HK-2 (cell line): Measurements from ENCODE around the gene GPR146.
"Not testable (repeated sequence)": the region's sequence is repeated elsewhere in the genome, so short reads cannot be mapped to it uniquely, and the experiment has no call there.

Experiments
- DNase-seq: peaks from one replicate; pipeline ENCODE4 v3.0.0-alpha.2; 2018; ENCODE audit not compliant: unreplicated experiment

Gene GPR146

DNA sequence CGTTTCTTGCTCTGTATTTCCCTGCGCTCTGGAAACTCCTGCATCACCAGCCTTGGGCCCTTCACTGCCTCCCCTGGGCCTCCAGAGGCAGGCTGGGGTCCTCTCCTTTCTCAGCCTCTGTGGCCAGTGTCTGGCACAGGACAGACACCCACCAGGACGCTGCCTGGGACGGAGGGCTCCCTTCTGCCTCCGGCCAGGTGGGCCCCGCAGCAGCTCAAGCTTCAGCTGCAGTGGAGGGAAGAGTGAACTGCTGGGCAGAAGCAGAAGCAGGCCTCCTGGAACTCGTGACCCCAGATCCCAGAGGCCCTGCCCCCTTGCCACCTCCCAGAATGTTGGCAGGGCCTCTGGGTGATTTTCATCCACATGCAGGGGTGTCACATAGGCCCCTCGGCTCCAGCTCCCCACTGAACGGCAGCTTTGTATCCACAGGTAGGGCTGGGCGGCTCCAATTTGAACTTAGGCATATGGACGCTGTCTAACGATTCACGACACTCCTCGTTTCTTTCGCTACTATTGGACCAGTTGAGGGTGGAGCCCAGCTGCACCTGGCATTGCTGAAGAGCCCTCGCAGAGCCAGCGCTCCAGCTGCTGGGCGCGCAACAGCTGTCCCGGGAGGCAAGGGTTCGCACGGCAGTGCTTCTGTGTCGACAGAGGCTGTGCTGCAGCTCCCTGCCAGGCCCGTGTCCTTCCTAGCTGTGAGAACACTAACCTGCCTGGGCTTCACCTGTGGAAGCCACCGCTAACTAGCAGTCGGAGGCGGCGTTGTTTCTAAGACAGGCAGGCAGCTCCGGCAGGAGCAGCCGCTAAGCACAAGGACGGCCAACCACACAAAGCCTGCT is 18.4 kb upstream of the GPR146 start:
- DNase-seq, result no peak

DNA sequence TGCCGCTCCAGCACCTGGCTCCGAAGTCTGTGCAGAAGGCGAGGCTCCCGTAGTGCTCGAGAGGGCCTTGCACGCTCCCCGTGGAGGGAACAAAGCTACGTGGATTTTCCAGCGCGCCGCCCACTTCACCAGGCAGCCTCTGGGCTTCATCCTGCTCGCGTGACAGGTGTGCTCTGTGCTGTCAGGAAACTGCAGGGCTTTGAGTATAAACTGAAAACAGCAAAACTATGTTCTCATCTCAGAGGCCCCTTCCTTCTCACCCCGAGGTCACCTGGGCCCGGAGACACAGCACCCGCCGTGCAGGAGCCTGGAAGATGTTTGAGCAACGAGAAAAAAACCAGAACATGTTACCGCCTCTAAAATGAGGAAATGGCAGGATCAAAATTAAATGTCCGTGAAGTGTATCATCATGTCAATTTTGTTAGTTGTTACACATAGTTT is 17.6 kb upstream of the GPR146 start:
- DNase-seq, result no peak

DNA sequence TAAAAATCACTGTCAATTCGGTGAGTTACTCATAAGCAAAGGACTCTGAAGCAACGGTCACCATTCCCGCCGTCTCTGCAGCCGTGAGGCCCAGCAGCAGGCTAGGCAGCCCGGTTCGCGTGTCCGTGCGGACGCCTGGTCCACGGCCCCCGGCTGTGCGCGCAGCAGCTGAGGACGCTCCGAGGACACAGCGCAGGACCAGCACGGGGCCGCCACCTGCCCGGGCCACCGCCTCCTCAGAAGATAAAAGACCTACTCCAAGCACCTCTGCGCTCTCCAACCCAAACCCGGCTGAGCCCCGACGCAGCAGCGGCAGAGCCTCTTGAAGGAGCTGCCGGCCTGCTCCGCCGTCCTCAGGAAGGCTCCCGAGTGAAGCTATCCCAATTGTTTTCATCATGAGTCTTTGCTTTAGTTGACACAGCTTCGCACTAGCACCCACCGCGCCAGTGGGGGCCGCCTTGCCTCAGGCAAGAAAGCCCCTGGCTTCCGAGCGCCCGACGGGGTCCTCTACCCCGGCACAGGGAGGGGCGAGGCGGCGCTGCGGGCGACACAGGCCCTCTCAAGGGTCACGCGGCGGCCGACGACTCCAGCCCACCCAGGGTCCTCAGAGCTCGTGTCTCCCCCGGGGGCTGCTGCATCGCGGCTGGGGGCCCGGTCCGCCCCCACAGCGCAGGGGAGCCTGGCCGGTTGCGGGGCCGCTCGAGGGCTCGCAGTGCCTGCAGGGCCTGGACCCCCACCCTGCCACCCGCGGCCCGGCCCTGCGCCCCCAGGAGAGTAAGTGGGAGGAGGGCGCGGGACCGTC is 16.9 kb upstream of the GPR146 start:
- DNase-seq, result no peak

DNA sequence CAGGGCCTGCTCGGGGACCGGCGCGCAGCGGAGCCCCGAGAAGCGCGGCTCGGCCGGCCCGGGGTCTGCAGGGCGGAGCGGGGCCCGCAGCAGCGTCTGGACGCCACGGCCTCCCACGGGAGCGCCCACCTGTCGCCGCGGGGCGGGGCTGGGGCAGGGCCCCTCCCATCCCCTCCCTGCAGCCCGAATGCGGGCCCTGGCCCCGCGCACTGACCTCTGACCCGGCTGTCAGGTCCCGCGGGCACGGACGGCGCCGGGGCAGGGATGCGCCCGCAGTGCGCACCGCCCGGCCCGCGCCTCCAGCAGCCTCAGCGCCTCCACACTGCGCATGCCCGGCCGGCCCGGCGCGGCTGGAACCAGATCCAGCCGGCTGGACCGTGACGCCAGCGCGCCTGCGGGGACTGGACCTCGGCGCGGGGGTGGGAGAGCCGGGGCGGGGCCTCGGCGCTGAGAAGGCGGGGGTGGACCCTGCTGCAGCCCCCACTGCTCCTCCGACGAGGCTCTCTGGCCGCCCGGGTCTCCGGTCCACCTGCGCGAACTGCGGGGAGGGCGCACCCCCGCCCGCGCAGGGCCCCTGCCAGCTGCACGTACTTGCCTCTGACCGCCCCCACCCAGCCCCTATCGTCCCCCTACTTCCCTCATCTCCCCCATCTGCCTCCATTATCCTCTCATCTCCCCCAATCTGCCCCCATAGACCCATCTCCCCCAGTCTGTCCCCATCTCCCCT is 16.1 kb upstream of the GPR146 start:
- DNase-seq, result peak; percentile 94

DNA sequence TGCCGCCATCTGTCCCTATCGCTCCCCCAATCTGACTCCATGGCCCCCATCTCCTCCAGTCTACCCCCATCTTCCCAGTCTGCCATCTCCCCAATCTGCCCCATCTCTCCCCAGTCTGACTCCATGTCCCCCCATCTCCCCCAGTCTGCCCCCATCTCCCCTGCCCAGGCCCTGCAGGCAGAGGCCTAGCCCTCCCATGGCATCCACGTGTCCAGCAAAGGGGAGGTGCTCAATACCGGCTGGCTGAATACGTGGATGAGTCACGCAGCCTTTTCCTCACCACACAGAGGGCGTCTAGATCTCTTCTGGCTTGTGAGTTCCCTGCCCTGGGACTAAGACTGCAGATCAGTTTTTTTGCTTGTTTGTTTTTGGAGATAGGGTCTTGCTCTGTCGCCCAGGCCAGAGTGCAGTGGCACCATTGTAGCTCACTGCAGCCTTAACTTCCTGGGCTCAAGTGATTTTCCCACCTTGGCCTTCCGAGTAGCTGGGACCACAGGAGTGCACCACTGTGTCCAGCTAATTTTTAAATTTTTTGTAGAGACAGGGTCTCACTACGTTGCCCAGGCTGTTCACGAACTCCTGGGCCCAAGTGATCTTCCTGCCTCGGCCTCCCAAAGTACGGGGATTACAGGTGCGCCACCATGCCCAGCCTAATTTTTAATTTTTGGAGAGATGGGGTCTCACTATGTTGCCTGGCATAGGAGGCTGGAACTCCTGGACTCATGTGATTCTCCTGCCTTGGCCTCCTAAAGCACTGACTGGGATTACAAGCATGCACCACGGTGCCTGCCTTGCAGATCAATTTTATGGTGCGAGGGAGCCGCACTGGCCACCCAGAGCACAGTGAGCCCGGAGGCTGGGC is 15.3 kb upstream of the GPR146 start:
- peak; percentile 85 for DNase-seq

DNA sequence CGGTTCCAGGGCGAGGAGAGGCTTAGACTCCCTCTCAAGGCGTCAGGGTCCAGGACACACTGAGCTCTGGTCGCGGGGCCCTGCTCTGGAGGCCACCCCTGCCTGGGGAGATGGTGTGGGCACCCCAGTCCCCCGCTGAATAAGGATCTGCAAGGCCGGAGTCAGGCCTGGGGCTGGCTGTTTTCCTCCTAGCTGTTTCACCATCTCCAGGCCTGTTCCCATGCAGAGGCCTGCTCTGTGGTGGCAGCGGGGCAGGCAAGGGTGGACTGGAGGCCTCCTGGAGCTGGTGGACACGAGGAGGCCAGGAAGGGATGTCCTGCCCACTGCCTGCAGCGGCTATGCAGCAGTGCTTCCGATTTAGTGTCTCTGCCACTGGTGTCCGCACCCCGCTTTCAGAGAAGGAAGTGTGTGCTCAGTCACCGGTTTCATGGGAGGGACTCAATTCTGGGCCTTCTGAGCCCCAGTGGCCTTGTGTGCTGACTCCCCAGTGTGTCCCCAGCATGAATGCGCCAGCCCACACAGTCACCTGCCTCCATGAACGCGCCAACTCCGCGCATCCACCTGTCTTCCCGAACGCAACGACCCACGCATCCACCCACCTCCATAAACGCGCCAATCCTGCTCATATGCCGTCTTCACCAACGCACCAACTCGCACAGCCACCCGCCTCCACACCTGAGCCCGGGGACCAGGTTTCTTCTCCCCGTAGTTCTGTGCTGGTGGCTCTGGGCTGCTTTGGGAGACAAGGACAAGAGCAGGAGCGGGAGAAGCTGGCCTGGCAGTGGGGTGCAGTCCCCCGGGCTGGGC is 14.5 kb upstream of the GPR146 start:
- DNase-seq, result no peak

DNA sequence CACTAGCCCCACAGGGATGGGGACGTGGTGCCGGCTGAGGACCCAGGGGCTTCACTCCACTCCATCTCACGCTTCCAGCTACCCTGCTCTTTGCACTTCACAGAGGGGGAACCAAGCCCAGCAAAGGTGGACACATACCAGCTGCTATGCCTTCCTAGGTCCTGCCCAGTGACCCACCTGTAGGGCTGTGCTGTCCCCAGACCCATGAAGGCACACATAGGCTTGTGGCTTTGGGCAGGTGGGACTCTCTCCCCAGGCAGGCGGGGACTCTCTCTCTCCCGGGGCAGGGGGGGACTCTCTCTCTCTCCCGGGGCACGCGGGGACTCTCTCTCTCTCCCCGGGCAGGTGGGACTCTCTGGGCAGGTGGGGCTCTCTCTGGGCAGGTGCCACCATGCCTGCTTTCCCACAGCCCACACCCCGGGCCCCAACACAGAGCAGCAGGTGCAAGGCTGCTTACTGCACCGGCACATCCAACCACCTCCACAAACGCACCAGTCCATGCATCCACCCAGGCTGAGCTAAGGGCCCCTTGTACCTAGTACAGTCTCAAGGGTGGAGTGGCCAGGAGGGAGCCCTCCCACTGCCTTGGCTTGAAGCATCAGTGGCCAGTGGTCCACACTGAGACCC is 13.8 kb upstream of the GPR146 start:
- no peak for DNase-seq

DNA sequence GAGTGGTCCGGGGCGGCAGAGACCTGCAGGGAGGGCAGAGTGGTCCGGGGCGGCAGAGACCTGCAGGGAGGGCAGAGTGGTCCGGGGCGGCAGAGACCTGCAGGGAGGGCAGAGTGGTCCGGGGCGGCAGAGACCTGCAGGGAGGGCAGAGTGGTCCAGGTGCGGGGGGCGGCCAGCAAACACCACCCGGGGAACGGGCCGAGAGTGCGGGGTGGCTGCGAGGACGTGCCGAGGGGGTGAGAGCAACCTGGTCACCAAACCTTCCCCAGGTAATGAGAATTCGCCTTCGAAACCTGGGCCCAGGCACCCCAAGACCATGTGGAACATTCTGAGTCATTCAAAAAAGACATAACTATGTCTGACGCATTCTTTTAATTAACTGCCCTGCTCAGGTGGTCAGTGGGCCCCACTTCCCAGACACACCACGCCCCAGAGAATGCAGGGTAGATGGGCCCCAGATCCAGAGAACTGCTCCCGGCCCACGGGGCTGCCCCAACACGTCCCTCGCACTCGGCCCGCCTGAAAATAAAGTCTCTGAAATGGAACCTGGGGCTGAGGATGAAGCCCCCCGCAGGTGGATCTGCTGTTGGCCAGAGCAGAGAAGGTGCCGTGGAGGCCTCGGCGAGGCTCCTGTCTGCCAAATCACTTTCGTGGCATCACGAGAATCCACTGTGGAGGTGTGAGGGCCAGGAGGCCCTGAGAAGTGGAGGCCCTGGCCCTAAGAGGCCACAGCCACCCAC is 12.5 kb upstream of the GPR146 start:
- DNase-seq, result no peak

DNA sequence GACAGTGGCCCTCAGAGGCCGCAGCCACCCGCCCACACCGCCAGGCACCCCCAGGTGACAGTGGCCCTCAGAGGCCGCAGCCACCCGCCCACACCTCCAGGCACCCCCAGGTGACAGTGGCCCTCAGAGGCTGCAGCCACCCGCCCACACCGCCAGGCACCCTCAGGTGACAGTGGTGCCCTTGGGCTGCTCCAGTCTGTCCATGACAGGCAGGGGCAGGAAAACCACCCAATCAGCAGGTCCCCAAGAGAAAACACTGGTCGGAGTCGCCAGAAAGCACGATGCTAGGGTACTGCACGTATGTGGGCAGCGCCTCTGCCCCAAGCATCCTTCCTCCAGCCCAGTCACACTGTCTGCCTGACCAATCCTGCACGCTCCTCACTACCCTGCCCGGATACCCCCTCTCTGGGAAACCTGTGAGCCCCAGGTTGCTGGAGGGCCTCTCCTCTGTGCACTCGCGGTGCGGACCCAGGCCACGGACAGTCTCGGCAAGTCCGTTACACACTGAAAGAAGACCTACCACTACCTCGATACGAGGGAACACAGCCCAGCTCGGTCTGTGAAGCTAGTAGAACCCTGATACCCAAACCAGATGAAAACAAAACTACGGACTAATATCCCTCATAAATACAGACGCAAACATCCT is 11.7 kb upstream of the GPR146 start:
- no peak for DNase-seq

DNA sequence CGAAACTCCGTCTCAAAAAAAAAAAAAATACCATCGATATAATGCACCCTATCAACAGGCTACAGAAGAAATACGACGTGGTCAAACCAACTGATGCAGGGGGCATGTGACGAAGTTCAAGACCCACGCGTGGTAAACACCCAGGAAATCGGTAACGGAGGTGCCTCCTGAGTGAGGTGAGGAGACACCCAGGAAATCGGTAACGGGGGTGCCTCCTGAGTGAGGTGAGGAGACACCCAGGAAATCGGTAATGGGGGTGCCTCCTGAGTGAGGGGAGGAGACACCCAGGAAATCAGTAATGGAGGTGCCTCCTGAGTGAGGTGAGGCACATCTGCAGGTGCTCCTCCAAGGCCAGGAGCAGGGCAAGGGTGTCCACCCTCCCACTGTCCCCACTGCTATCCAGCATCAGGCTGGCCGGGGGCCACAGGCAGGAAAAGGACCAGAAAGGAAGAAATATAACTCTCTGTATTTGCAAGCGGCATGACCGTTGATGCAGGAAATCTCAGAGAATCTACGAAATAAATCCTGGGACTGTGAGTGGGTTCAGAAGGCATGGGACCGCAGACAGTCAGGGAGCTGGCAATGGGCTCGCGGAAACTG is 10.7 kb upstream of the GPR146 start:
- DNase-seq, result no peak

DNA sequence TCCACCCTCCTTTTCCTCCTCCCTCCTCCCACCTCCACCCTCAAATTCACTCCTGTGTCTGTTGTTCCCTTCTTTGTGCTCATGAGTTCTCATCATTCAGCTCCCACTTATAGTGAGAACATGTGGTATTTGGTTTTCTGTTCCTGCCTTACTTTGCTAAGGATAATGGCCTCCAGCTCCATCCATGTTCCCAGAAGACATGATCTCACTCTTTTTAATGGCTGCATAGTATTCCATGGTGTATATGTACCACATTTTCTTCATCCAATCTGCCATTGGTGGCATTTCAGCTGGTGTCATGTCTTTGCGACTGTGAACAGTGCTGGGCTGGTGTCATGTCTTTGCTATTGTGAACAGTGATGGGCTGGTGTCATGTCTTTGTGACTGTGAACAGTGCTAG is 9.6 kb upstream of the GPR146 start:
- DNase-seq, result not testable (repeated sequence)

DNA sequence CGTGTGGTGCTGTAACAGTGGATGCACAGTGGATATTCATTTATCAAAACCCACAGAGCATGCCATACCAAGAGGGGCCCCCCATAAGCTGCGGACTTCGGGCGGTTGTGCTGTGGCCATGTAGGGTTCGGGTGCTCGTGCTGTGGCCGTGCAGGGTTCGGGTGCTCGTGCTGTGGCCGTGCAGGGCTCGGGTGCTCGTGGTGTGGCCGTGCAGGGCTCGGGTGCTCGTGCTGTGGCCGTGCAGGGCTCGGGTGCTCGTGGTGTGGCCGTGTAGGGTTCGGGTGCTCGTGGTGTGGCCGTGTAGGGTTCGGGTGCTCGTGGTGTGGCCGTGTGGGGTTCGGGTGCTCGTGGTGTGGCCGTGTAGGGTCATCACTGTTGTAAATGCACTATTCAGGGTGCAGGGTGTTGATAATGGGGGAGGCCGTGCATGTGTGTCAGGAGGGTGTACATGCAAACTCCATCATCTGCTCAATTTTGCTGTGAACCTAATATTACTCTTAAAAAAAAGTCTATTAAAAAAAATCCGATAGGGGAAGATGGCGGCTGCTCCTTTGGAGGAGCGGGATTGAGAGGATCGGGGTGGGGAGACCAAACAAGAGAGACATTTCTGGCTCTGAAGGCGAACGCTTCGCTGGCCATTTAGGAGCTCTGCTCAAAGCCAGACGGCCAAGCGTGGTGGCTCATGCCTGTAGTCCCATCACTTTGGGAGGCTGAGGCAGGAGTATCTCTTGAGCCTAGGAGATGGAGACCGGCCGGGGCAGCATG is 8.0 kb upstream of the GPR146 start:
- not testable (repeated sequence) for DNase-seq

DNA sequence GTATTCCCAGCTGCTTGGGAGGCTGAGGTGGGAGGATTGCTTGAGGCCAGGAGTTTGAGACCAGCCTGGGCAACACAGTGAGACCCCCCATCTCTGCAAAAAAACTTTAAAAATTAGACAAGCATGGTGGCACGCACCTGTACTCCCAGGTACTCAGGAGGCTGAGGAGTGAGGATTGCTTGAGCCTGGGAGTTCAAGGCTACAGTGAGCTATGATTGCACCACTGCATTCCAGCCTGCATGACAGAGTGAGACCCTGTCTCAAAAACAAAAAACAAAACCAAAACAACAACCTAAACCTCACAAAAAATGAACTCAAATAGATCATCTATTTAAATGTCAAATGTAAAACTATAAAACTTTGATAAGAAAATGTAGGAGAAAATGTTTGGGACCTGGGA is 4.1 kb upstream of the GPR146 start:
- not testable (repeated sequence) for DNase-seq

DNA sequence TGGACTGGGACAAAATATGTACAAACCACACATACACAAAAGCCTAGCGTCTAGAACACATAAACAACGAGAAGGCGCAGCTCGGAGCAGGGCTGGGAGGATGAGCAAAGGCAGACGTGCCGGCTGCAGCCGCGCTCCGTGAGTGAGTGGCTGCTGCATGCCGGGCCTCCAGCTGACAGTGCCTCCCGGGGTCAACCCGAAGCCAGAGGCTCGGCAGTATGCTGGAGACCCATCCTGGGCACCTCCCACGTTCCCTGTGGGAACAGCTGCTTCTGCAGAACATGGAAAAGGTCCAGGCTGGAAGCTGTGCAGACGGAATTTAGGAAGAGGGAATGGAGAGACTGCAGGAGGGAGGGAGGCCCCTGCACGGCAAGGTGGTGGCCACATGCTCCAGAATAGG is 3.6 kb upstream of the GPR146 start:
- no peak for DNase-seq

DNA sequence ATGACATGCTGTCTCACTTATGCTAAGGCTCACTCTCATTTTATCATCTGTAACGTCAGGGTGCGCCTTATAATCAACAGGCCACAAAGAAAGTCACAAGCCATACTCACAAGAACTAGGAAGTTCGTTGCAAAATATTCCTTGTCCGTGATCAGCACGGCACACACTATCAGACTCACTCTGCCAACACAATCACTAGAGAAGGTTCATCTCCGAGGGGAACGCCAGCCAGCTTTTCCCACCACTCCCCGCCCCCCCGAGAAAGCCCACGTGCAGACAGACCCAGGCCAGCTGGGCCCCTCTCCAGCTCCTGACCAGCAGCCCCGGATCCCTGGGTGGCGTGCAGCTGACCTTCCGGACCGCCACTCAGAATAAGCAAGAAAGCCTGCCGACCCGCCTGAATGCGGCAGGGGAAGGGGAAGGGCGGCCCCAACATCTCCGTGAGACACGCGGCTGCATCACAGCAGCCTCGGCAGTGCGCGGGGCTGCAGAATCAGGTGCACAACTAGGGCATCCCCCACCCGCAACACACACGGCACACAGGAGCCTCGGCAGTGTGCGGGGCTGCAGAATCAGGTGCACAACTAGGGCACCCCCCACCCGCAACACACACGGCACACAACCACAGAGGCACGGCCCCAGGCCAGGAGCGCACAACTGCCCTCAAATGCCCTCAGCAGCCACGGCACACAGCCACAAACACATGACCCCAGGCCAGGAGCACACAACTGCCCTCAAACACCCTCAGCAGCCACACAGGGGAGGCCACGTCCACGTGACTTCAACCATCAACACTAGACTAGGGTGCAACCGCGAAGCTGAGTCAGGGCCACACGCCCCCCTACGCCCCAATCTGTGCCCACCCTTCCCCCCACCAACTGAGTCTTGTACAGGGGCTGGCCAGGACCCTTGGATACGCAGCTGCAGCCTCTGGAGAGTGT is 2.5 kb upstream of the GPR146 start:
- no peak for DNase-seq

DNA sequence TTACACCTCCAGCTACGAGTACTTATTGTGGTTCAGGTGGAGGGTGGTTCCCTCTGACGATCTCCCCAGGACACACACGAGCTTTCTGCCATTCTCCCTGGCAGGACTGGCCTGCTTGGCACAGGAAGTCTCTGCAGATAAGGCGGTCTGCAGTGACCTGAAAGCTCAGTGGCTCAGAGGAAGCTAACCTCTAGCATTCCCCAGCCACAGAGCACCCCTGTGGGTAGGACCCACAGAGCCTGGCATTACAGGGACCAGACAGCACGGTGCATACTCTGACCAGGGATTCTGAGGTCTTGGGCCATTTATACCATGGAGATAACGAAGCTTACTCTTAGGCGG is 1.9 kb upstream of the GPR146 start:
- no peak for DNase-seq
